ENCODE results near the gene UGP2.

UGP2 gene

GRCh38 chr2:63865159-63865799 is 23.6 kb downstream of the UGP2 start:
- no peak for DNase-seq (ENCODE audit: low read depth in 2 of 2)

GRCh38 chr2:63866009-63866709 is 24.5 kb downstream of the UGP2 start:
- no peak for DNase-seq (ENCODE audit: low read depth in 2 of 2)

GRCh38 chr2:63870679-63871078 is 29.0 kb downstream of the UGP2 start:
- no peak for DNase-seq (ENCODE audit: low read depth in 2 of 2)

- no peak for DNase-seq (ENCODE audit: low read depth in 2 of 2)
These were observed 30.2 kb downstream of the UGP2 start for GRCh38 chr2:63871864-63872263.

- no peak for DNase-seq (ENCODE audit: low read depth in 2 of 2)
These were observed 31.1 kb downstream of the UGP2 start for GRCh38 chr2:63872571-63873328.

GRCh38 chr2:63874204-63875130 is 32.8 kb downstream of the UGP2 start:
- DNase-seq (ENCODE audit: low read depth in 2 of 2): no peak

- no peak for DNase-seq (ENCODE audit: low read depth in 2 of 2)
These were observed 33.4 kb downstream of the UGP2 start for GRCh38 chr2:63875131-63875527.

- no peak for DNase-seq (ENCODE audit: low read depth in 2 of 2)
These were observed 34.0 kb downstream of the UGP2 start for GRCh38 chr2:63875559-63876245.

- DNase-seq (ENCODE audit: low read depth in 2 of 2): no peak
These were observed 34.6 kb downstream of the UGP2 start for GRCh38 chr2:63876311-63876710.

- DNase-seq (ENCODE audit: low read depth in 2 of 2): no peak
These were observed 36.8 kb downstream of the UGP2 start for GRCh38 chr2:63878486-63878885.

GRCh38 chr2:63879876-63880433 is 38.3 kb downstream of the UGP2 start:
- no peak for DNase-seq (ENCODE audit: low read depth in 2 of 2)

GRCh38 chr2:63880625-63881024 is 38.9 kb downstream of the UGP2 start:
- no peak for DNase-seq (ENCODE audit: low read depth in 2 of 2)

GRCh38 chr2:63881205-63881604 is 39.5 kb downstream of the UGP2 start:
- no peak for DNase-seq (ENCODE audit: low read depth in 2 of 2)

GRCh38 chr2:63882395-63883105 is 40.9 kb downstream of the UGP2 start:
- DNase-seq (ENCODE audit: low read depth in 2 of 2): no peak

- DNase-seq (ENCODE audit: low read depth in 2 of 2): no peak
These were observed 44.7 kb downstream of the UGP2 start for GRCh38 chr2:63886445-63886844.

- no peak for DNase-seq (ENCODE audit: low read depth in 2 of 2)
These were observed 46.4 kb downstream of the UGP2 start for GRCh38 chr2:63888053-63888452.

GRCh38 chr2:63888490-63889402 is 47.0 kb downstream of the UGP2 start:
- peak in 1 of 2 donors; percentile 8 for DNase-seq (ENCODE audit: low read depth in 2 of 2)

GRCh38 chr2:63890678-63891077 is 49.0 kb downstream of the UGP2 start:
- no peak for DNase-seq (ENCODE audit: low read depth in 2 of 2)

- no peak for DNase-seq (ENCODE audit: low read depth in 2 of 2)
These were observed 49.9 kb downstream of the UGP2 start for GRCh38 chr2:63891488-63892030.
